Neural progenitor cell (in vitro differentiated cells): ENCODE data around the gene SCAPER.

Experiments
- EZH2 ChIP-seq: fragments of 200-600 bp; sonication (generic); IDR thresholded peaks from 2 replicates; pipeline ENCODE4 v1.6.1; 2017; ENCODE audit warnings: antibody characterized with exemption, mild to moderate bottlenecking, moderate library complexity
- TF ChIP-seq, protein P1 (sequence below): fragments of 200-600 bp; sonication (generic); IDR thresholded peaks from 2 replicates; pipeline ENCODE4 v1.5.1; 2017; ENCODE audit warnings: antibody characterized with exemption, mild to moderate bottlenecking

DNA sequence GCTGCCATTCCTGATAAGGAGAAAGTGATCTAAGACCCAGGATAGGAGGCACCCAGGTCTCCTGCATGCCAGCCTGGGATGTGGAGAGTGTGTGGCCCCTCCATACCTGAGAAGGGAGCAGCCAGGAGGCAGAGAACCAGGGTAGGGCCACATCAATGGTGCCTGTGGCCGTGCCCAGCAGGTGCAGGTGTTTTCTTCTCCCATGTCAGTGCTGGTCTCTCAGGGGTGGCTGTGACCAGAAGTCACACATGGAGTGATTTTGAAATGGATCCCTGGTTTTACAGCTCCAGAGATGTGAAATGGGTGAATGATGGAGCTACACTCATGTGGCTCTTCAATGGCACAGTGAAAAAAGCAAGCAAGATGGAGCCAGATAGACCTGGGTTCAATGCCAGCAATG is 571.8 kb downstream of the SCAPER start:
- no peak for TF ChIP-seq EZH2
- TF ChIP-seq, protein P1, sequence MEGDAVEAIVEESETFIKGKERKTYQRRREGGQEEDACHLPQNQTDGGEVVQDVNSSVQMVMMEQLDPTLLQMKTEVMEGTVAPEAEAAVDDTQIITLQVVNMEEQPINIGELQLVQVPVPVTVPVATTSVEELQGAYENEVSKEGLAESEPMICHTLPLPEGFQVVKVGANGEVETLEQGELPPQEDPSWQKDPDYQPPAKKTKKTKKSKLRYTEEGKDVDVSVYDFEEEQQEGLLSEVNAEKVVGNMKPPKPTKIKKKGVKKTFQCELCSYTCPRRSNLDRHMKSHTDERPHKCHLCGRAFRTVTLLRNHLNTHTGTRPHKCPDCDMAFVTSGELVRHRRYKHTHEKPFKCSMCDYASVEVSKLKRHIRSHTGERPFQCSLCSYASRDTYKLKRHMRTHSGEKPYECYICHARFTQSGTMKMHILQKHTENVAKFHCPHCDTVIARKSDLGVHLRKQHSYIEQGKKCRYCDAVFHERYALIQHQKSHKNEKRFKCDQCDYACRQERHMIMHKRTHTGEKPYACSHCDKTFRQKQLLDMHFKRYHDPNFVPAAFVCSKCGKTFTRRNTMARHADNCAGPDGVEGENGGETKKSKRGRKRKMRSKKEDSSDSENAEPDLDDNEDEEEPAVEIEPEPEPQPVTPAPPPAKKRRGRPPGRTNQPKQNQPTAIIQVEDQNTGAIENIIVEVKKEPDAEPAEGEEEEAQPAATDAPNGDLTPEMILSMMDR, result no peak
